SK-N-SH treated with all-trans-retinoic acid at 6 μM for 48 hours (cell line): Measurements from ENCODE around the gene SVIL.
A peak's percentile ranks its signal among the peaks of the same experiment; 100 is the strongest.
"Not testable (repeated sequence)": the region's sequence is repeated elsewhere in the genome, so short reads cannot be mapped to it uniquely, and the experiment has no call there.

Source experiments
- ATAC-seq: fragments of 200-7000 bp; cut with Tn5 transposase; 3 replicates; pipeline ENCODE4 v1.9.1; 2020; ENCODE audit warnings: mild to moderate bottlenecking, moderate library complexity
- CSDC2 ChIP-seq: fragments of 250-450 bp; sonication (Bioruptor Pico); IDR thresholded peaks from 2 replicates; pipeline ENCODE4 v1.5.0; 2020; ENCODE audit warnings: mild to moderate bottlenecking, moderate library complexity
- ESRRG ChIP-seq: fragments of 250-450 bp; sonication (Bioruptor Pico); IDR thresholded peaks from 2 replicates; pipeline ENCODE4 v1.6.1; 2021; ENCODE audit warnings: mild to moderate bottlenecking
- GLIS3 ChIP-seq: fragments of 250-450 bp; sonication (Bioruptor Pico); IDR thresholded peaks from 2 replicates; pipeline ENCODE4 v1.5.0; 2020; ENCODE audit warnings: mild to moderate bottlenecking, moderate library complexity
- ISL1 ChIP-seq: fragments of 250-450 bp; sonication (Bioruptor Pico); IDR thresholded peaks from 2 replicates; pipeline ENCODE4 v2.1.2; 2022; ENCODE audit warnings: mild to moderate bottlenecking, moderate library complexity
- OSR1 ChIP-seq: fragments of 250-450 bp; sonication (Bioruptor Pico); IDR thresholded peaks from 2 replicates; pipeline ENCODE4 v1.8.0; 2022; ENCODE audit warnings: moderate library complexity, mild to moderate bottlenecking, inconsistent platforms
- PPARA ChIP-seq: fragments of 250-450 bp; sonication (Bioruptor Pico); IDR thresholded peaks from 2 replicates; pipeline ENCODE4 v1.5.0; 2020; ENCODE audit warnings: mild to moderate bottlenecking, borderline replicate concordance
- RARB ChIP-seq: fragments of 250-450 bp; sonication (Bioruptor Pico); IDR thresholded peaks from 2 replicates; pipeline ENCODE4 v1.8.0; 2021; ENCODE audit warnings: mild to moderate bottlenecking, moderate library complexity
- SNAI2 ChIP-seq: fragments of 250-450 bp; sonication (Bioruptor Pico); IDR thresholded peaks from 2 replicates; pipeline ENCODE4 v1.5.0; 2020; ENCODE audit warnings: mild to moderate bottlenecking, moderate library complexity
- TCF4 ChIP-seq: fragments of 250-450 bp; sonication (Bioruptor Pico); IDR thresholded peaks from 2 replicates; pipeline ENCODE4 v1.8.0; 2021; ENCODE audit warnings: mild to moderate bottlenecking, moderate library complexity, borderline replicate concordance
- ZC3H10 ChIP-seq: fragments of 250-450 bp; sonication (Bioruptor Pico); IDR thresholded peaks from 2 replicates; pipeline ENCODE4 v1.5.1; 2021; ENCODE audit warnings: mild to moderate bottlenecking, moderate library complexity
- ZFP3 ChIP-seq: fragments of 250-450 bp; sonication (Bioruptor Pico); IDR thresholded peaks from 2 replicates; pipeline ENCODE4 v1.5.0; 2020; ENCODE audit warnings: mild to moderate bottlenecking, moderate library complexity
- ZFP30 ChIP-seq: fragments of 450-650 bp; formaldehyde crosslinking; IDR thresholded peaks from 2 replicates; pipeline ENCODE4 v1.5.0; 2022; ENCODE audit warnings: mild to moderate bottlenecking, moderate library complexity
- ZNF565 ChIP-seq: fragments of 450-650 bp; formaldehyde crosslinking; conservative IDR thresholded peaks from 2 replicates; pipeline ENCODE4 v1.5.0; 2020; ENCODE audit warnings: low read depth, mild to moderate bottlenecking, moderate library complexity
- ZNF70 ChIP-seq: fragments of 450-650 bp; formaldehyde crosslinking; IDR thresholded peaks from 2 replicates; pipeline ENCODE4 v1.5.0; 2020; ENCODE audit warnings: mild to moderate bottlenecking, moderate library complexity
- ZNF8 ChIP-seq: fragments of 450-650 bp; formaldehyde crosslinking; IDR thresholded peaks from 2 replicates; pipeline ENCODE4 v1.5.0; 2020; ENCODE audit warnings: mild to moderate bottlenecking, moderate library complexity
- TF ChIP-seq, protein P1 (sequence below): fragments of 250-450 bp; sonication (Bioruptor Pico); IDR thresholded peaks from 2 replicates; pipeline ENCODE4 v1.8.0; 2020; ENCODE audit warnings: mild to moderate bottlenecking, moderate library complexity, borderline replicate concordance
- TF ChIP-seq, protein P2 (sequence below): fragments of 250-450 bp; sonication (Bioruptor Pico); IDR thresholded peaks from 2 replicates; pipeline ENCODE4 v1.5.0; 2020; ENCODE audit warnings: mild to moderate bottlenecking, moderate library complexity
- TF ChIP-seq, protein P3 (sequence below): fragments of 250-450 bp; sonication (Bioruptor Pico); IDR thresholded peaks from 2 replicates; pipeline ENCODE4 v1.5.1; 2021; ENCODE audit warnings: mild to moderate bottlenecking, moderate library complexity

The SVIL gene

DNA sequence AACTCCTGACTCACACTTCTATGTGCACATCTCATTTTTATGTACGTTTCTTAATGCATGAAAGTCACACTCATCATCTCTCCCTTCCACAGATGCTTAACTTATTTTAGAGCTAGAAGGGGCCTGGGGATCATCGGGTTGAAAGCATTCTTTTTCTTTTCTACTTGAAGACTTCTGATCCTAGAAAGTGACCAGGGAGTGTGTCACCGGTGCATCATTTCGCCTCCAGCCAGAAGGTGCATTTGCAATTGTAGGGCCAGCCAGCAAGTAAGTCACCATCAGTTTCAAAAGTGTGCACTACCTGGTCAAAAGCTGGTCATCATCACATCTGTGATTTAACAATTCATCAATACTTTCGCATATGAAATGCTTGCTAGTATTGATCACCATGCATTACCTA lies 123.0 kb downstream of the SVIL start:
- ATAC-seq, result not testable (repeated sequence)

DNA sequence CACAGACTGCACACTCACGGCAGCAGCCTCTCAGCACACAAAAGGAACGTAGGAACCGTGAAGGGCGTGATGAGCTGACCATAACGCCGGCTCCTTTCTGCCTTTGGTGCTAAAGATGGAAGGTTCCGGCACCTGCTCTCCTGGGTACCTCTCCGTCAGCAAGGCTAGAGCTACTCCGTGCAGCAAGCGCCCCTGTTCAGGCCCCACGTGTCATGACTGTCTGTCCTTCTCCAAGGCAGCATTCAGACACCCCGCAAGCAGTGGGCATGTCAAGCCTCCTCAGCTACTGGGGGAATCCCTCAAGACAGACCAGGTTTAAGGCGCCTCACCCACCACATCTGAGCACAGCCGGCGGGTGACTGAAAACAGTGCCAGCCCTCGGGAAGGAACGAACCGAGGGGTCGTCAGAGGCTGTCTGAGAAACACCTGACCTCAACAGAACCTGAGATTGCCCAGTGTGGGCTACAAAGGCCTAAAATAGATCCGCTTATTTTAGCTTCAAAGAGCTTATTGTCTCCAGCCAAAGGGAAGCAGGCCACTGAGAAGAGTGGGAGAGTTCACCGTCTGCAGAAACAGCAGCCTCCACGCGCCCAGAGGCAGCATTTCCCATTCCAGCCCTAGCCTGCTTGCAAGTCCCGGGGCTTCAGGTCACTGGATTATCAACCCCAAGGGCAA lies 124.2 kb downstream of the SVIL start:
- ATAC-seq, result not testable (repeated sequence)

DNA sequence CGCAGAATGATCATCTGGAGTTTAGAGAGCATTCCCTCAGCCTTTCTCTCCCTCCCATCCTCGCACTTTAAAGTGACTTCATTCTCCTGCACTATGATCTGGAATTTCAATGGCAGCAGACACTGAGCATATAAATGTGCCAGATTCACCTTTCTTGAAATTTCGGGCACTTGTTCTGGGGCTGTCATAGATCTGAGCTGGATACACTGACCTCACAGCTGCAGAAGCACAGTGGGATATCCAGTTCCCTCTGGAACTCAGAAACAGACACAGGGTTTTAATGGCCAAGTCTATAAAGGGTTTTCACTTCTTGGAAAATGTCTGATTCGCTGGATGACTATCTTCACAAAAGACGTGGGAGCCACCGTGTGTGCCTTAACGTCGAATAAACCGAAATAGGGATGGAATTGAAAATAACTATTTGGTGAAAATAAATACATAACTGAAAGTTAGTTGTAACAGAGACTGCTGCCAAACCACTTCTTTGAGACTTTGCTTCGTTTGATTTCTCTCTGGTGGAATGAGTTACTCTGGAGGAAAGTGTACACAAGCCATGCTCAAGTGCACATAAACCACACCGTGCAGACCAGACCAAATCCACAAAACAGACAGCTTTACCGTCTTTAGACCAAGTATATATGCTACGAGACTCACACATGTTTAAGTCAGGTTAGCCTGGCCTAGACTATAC lies 126.1 kb downstream of the SVIL start:
- ATAC-seq, result no peak
- no peak for TF ChIP-seq CSDC2 (CRISPR knock-in tag)
- TF ChIP-seq ZFP3 (CRISPR knock-in tag), result no peak

DNA sequence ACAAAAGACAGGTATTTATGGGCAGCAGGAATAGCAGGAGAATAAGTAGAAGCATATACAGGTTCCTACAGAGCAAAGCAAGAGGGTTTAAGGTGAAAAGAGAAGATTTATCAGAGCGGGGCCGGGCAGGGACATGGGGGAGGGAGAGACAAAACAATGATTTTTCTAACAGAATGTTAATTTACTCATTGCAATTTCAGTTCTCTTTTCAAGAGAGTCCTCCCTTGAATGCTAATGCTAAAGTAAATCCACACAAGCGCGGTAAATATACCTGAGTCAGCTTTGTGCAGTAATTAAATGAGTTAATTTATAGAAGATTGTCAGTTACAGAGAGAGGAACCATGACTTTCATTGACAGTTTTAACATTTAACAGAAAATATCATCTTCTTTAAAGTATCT lies 127.0 kb downstream of the SVIL start:
- not testable (repeated sequence) for ATAC-seq

DNA sequence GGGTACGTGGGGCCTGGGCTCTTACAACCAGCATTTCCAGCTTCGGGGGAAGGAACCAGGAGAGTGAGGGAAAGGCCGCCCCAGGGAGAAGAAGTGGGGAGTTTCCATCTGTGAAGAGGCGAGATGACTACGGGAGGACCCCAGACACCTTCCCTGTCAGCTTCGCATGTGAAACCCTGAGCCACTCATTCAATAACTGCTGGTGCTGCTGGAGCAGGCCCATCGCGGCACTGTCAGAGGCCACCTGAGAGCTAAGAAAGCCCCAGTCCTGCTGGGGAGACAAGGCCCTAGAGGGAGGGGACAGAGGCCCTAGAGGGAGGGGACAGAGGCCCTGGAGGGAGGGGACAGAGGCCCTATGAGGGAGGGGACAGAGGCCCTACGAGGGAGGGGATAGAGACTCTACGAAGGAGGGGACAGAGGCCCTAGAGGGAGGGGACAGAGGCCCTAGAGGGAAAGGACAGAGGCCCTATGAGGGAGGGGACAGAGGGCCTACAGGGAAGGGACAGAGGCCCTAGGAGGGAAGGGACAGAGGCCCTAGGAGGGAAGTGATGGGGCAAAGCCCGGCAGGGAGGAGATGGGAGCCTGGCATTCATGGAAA lies 128.3 kb downstream of the SVIL start:
- not testable (repeated sequence) for ATAC-seq

DNA sequence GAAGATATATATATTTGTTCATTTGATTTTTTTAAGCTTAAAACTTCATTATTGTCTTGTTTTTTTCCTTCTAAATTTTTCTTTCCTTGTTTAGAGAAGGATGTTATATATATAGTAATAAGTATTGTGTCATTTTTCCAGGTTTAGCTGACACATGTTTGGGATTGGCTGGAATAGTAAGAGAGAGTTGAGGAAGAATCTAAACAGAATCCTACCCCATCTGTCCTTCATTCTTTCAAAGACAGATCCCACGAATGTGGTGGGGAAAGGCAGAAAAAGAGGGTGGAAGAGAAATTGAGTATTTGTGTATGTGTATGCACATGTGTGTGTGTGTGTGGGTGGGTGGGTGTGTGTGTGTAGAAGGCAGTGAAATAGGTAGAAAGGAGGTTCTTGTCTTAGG lies 132.4 kb downstream of the SVIL start:
- no peak for ATAC-seq
- TF ChIP-seq PPARA (CRISPR knock-in tag) (no peak), ZNF565 (CRISPR knock-in tag) (no peak)

DNA sequence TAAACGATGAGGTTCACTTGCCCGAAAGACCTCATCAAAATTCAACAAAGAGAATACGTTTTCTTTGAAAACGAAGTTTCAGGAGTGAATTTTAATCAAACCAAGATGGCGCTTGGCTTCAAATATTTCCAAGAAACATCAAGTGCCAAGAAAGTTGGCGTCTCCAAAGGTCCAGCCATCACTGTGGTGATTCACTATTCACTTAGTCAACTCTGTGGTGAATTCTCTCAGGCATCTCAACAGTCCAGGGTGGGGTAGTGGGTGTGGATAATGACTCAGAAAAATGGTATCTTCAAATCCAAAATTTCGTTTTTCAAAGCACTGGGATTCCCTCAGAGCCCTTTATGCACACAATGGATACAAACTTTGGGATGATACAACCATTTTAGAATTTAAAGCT lies 133.1 kb downstream of the SVIL start:
- no peak for TF ChIP-seq RARB
- TF ChIP-seq OSR1 (CRISPR knock-in tag), result no peak
- no peak for TF ChIP-seq SNAI2
- no peak for TF ChIP-seq ZNF8 (CRISPR knock-in tag)
- no peak for TF ChIP-seq ZFP30 (CRISPR knock-in tag)
- TF ChIP-seq GLIS3 (CRISPR knock-in tag), result no peak
- no peak for TF ChIP-seq ESRRG (CRISPR knock-in tag)
- no peak for TF ChIP-seq ISL1
- TF ChIP-seq, protein P1, sequence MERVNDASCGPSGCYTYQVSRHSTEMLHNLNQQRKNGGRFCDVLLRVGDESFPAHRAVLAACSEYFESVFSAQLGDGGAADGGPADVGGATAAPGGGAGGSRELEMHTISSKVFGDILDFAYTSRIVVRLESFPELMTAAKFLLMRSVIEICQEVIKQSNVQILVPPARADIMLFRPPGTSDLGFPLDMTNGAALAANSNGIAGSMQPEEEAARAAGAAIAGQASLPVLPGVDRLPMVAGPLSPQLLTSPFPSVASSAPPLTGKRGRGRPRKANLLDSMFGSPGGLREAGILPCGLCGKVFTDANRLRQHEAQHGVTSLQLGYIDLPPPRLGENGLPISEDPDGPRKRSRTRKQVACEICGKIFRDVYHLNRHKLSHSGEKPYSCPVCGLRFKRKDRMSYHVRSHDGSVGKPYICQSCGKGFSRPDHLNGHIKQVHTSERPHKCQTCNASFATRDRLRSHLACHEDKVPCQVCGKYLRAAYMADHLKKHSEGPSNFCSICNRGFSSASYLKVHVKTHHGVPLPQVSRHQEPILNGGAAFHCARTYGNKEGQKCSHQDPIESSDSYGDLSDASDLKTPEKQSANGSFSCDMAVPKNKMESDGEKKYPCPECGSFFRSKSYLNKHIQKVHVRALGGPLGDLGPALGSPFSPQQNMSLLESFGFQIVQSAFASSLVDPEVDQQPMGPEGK (CRISPR knock-in tag), result no peak
- TF ChIP-seq, protein P2, sequence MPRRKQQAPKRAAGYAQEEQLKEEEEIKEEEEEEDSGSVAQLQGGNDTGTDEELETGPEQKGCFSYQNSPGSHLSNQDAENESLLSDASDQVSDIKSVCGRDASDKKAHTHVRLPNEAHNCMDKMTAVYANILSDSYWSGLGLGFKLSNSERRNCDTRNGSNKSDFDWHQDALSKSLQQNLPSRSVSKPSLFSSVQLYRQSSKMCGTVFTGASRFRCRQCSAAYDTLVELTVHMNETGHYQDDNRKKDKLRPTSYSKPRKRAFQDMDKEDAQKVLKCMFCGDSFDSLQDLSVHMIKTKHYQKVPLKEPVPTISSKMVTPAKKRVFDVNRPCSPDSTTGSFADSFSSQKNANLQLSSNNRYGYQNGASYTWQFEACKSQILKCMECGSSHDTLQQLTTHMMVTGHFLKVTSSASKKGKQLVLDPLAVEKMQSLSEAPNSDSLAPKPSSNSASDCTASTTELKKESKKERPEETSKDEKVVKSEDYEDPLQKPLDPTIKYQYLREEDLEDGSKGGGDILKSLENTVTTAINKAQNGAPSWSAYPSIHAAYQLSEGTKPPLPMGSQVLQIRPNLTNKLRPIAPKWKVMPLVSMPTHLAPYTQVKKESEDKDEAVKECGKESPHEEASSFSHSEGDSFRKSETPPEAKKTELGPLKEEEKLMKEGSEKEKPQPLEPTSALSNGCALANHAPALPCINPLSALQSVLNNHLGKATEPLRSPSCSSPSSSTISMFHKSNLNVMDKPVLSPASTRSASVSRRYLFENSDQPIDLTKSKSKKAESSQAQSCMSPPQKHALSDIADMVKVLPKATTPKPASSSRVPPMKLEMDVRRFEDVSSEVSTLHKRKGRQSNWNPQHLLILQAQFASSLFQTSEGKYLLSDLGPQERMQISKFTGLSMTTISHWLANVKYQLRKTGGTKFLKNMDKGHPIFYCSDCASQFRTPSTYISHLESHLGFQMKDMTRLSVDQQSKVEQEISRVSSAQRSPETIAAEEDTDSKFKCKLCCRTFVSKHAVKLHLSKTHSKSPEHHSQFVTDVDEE (CRISPR knock-in tag), result no peak
- TF ChIP-seq ZC3H10 (CRISPR knock-in tag), result no peak
- TF ChIP-seq, protein P3, sequence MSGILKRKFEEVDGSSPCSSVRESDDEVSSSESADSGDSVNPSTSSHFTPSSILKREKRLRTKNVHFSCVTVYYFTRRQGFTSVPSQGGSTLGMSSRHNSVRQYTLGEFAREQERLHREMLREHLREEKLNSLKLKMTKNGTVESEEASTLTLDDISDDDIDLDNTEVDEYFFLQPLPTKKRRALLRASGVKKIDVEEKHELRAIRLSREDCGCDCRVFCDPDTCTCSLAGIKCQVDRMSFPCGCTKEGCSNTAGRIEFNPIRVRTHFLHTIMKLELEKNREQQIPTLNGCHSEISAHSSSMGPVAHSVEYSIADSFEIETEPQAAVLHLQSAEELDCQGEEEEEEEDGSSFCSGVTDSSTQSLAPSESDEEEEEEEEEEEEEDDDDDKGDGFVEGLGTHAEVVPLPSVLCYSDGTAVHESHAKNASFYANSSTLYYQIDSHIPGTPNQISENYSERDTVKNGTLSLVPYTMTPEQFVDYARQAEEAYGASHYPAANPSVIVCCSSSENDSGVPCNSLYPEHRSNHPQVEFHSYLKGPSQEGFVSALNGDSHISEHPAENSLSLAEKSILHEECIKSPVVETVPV, result no peak
- no peak for TF ChIP-seq ZNF70
- no peak for TF ChIP-seq TCF4 (CRISPR knock-in tag)
- ATAC-seq, result peak; percentile 56; the same call in 2 of the 3 replicates
